VCaP (cell line): ENCODE data around the gene ASTL.

Experiments used
- H3K27ac ChIP-seq: fragments of 450-650 bp; 2 replicates; pipeline ENCODE4 v1.5.1; 2017
- CTCF ChIP-seq: fragments of 450-650 bp; conservative IDR thresholded peaks from 2 replicates; pipeline ENCODE4 v1.5.1; 2017; ENCODE audit warnings: mild to moderate bottlenecking, moderate library complexity

Gene ASTL

GRCh38 chr2:96107708-96108065, 30.6 kb downstream of the ASTL start:
- TF ChIP-seq CTCF: no peak
- H3K27ac ChIP-seq: no peak overlapping the region

DNA sequence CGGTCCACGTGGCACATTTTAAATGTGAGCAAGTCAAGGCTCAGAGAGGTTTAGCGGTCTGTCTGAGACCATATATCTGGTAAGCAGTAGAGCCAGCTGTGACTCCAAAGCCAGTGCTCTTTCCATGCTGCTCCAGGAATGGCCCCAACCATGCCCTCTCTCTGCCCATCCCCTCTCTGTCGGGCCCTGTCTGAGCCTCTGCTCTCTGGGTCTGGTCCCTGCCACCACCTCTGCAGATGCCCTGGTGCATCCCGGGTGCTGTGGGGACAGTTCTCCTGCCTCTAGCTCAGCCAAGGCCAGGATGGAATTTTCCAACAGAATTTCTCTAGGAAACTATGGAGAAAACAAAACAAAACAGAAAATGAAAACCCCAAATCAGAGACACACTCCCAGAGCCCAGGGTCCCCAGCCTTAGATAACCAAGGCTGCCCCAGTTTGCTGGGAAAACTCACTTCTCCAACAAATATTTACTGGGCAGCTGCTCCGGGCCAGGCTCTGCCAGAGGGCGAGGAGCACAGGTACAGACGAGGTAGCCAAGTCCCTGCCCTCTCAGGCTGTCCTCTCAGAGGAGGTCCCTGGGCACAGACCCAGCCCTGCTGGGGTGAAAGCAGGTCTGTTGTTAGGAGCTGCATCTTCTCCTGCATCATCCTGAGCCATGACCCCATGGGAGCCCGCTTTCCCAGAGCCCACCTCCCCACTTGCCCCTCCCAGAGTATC, 31.2 kb downstream of the ASTL start:
- no peak overlapping the region for H3K27ac ChIP-seq
- no peak for TF ChIP-seq CTCF

- TF ChIP-seq CTCF: no peak
- H3K27ac ChIP-seq: no peak overlapping the region
Measured at GRCh38 chr2:96105994-96106715, 32.1 kb downstream of the ASTL start.

DNA sequence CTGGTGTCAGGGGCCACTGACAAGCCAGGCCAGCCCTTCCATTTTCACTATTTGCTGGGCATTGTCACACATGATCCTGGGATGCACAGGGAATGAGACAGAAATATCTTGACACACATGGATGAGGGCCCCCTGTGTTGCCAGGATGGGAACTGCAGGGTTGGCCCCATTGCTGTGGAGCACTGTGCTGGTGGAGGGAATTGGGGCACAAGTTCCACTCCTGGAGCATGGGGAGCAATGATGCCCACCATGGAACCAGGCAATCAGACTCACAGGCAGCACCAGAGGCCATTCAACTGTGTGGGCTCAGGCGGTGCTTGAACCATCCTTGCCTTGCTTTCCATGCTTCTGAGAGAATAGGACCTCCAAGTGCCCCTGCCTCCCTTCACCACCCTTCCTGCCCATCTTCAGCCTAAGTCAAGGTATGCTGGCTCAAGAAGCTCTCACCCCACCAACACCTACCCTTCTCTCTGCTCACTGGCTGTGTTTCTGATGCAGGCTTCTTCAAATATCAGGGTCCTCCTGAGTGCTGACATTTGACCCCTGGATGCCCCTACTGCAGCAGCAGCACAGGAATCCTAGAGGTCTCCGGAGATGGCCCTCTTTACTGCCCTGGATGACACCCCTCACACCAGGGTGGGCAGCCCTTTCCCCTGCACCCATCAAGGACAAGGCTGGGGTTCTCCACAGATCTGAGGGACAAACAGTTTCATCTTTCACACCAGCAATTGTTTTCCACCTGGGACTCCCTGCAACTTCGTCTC, 33.0 kb downstream of the ASTL start:
- H3K27ac ChIP-seq: no peak overlapping the region
- TF ChIP-seq CTCF: no peak

DNA sequence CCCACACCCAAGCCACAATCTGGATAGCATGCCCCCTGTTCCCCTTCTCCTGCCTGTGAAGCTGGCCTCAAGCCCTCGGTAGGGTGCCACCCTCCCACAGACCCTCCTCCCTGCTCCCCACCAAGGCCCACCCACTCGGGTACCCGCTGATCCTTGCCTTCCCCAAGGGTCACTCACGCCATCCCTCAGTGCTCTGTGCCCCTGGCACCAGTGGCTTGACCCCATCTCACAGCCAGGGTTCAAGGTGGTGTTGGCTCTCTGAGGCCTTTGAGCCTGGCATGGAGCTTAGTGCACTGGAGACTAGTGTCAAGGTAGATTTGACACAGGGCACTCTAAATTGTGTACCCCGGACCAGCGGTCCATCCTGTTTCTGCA, 33.8 kb downstream of the ASTL start:
- no peak for TF ChIP-seq CTCF

GRCh38 chr2:96103761-96104486, 34.4 kb downstream of the ASTL start:
- no peak for TF ChIP-seq CTCF
- no peak overlapping the region for H3K27ac ChIP-seq

More for the DNA sequence above, 33.8 kb downstream of the ASTL start:
- H3K27ac ChIP-seq: no peak overlapping the region

- TF ChIP-seq CTCF: no peak
- H3K27ac ChIP-seq: no peak overlapping the region
Measured at GRCh38 chr2:96103187-96103601, 35.1 kb downstream of the ASTL start.
